DOHH2 (cell line): Measurements from ENCODE around the gene PPM1H.

Experiments
- H3F3A ChIP-seq: fragments of 200-600 bp; sonication (generic), shearing (Covaris generic); 2 replicates; pipeline ENCODE4 v1.6.0; 2016; ENCODE audit warnings: antibody characterized with exemption, mild to moderate bottlenecking; ENCODE audit not compliant: control insufficient read depth, insufficient read depth
- H3K27ac ChIP-seq: fragments of 200-600 bp; sonication (generic); 2 replicates; pipeline ENCODE4 v1.5.1; 2014; ENCODE audit warnings: low read depth, mild to moderate bottlenecking, low read length, moderate library complexity
- H3K27me3 ChIP-seq: fragments of 200-600 bp; sonication (generic); 2 replicates; pipeline ENCODE4 v1.6.1; 2014; ENCODE audit warnings: mild to moderate bottlenecking, low read length, mixed read lengths; ENCODE audit not compliant: control insufficient read depth
- H3K36me3 ChIP-seq: fragments of 200-600 bp; sonication (generic); 2 replicates; pipeline ENCODE4 v1.6.1; 2014; ENCODE audit warnings: mild to moderate bottlenecking, low read length, moderate library complexity, mixed read lengths; ENCODE audit not compliant: control insufficient read depth
- H3K4me1 ChIP-seq: fragments of 200-600 bp; sonication (generic); 2 replicates; pipeline ENCODE4 v1.6.1; 2014; ENCODE audit warnings: mild to moderate bottlenecking, low read length, mixed read lengths; ENCODE audit not compliant: control insufficient read depth
- H3K4me2 ChIP-seq: fragments of 200-600 bp; sonication (generic); 2 replicates; pipeline ENCODE4 v1.6.0; 2014; ENCODE audit warnings: mild to moderate bottlenecking, low read length, moderate library complexity
- H3K4me3 ChIP-seq: fragments of 200-600 bp; sonication (generic); 2 replicates; pipeline ENCODE4 v1.5.1; 2014; ENCODE audit warnings: mild to moderate bottlenecking, low read length, mixed read lengths
- H3K79me2 ChIP-seq: fragments of 200-600 bp; sonication (generic); 2 replicates; pipeline ENCODE4 v1.6.1; 2014; ENCODE audit warnings: mild to moderate bottlenecking, low read length, mixed read lengths; ENCODE audit not compliant: control insufficient read depth
- H3K9me2 ChIP-seq: fragments of 200-600 bp; sonication (generic); replicated peaks from 2 replicates; pipeline ENCODE4 v1.6.1; 2014; ENCODE audit warnings: mild to moderate bottlenecking, low read length, mixed read lengths; ENCODE audit not compliant: control insufficient read depth
- H3K9me3 ChIP-seq: fragments of 200-600 bp; sonication (generic); 2 replicates; pipeline ENCODE4 v1.6.1; 2014; ENCODE audit warnings: antibody characterized with exemption, low read length, mixed read lengths; ENCODE audit not compliant: control insufficient read depth, insufficient read depth
- H4K20me1 ChIP-seq: fragments of 200-600 bp; sonication (generic); 2 replicates; pipeline ENCODE4 v1.6.0; 2014; ENCODE audit warnings: low read depth, mild to moderate bottlenecking, antibody characterized with exemption, low read length, moderate library complexity; ENCODE audit not compliant: control insufficient read depth, insufficient read depth
- EZH2phosphoT487 ChIP-seq: fragments of 200-600 bp; sonication (generic); IDR thresholded peaks from 2 replicates; pipeline ENCODE4 v1.6.1; 2017; ENCODE audit warnings: borderline replicate concordance, mild to moderate bottlenecking, antibody characterized with exemption, low read length, moderate library complexity, mixed read lengths
- TF ChIP-seq, protein P1 (sequence below): fragments of 200-600 bp; sonication (generic); IDR thresholded peaks from one replicate; pipeline ENCODE4 v1.5.1; 2014; ENCODE audit warnings: antibody characterized with exemption, mild to moderate bottlenecking, low read depth, low read length; ENCODE audit not compliant: poor library complexity, severe bottlenecking

PPM1H gene

GRCh38 chr12:62679608-62680007, 255.3 kb downstream of the PPM1H start:
- H4K20me1 ChIP-seq, result no peaks in the 10 kb centered on the region
- H3K4me2 ChIP-seq, result no peak overlapping the region
- H3K79me2 ChIP-seq, result no peaks in the 10 kb centered on the region
- no peaks in the 10 kb centered on the region for H3F3A ChIP-seq
- H3K9me3 ChIP-seq, result peaks cover 15% of the 10 kb centered on the region; the same call in 1 of the 2 replicates
- no peaks in the 10 kb centered on the region for H3K9me2 ChIP-seq
- H3K36me3 ChIP-seq, result no peaks in the 10 kb centered on the region
- no peak overlapping the region for H3K27ac ChIP-seq
- H3K27me3 ChIP-seq, result no peaks in the 10 kb centered on the region
- no peak overlapping the region for H3K4me3 ChIP-seq
- TF ChIP-seq EZH2phosphoT487, result no peak
- TF ChIP-seq, protein P1, sequence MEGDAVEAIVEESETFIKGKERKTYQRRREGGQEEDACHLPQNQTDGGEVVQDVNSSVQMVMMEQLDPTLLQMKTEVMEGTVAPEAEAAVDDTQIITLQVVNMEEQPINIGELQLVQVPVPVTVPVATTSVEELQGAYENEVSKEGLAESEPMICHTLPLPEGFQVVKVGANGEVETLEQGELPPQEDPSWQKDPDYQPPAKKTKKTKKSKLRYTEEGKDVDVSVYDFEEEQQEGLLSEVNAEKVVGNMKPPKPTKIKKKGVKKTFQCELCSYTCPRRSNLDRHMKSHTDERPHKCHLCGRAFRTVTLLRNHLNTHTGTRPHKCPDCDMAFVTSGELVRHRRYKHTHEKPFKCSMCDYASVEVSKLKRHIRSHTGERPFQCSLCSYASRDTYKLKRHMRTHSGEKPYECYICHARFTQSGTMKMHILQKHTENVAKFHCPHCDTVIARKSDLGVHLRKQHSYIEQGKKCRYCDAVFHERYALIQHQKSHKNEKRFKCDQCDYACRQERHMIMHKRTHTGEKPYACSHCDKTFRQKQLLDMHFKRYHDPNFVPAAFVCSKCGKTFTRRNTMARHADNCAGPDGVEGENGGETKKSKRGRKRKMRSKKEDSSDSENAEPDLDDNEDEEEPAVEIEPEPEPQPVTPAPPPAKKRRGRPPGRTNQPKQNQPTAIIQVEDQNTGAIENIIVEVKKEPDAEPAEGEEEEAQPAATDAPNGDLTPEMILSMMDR, result no peak
- no peaks in the 10 kb centered on the region for H3K4me1 ChIP-seq

DNA sequence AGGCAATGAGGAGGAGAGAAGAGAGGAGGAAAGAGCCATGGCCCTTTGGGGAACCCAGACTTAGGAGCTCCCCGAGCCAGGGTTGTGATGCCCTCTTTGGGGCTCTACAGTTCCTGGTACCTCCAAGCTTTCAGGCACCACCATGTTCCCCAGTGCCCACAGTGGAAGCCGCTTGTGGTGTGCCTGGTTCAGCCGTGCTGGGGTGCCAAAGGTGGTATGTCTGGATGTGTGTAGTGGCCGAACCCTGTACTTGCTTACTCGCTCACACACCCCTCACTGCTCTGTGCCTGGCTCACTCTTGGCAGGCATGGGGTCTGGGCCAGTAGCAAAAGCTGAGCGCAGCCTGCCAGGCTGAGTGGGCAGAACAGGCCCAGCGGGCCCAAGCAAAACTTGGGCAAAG, 257.6 kb downstream of the PPM1H start:
- Histone ChIP-seq H3K9me2 (no peaks in the 10 kb centered on the region), H3K27me3 (no peaks in the 10 kb centered on the region), H3K4me1 (no peaks in the 10 kb centered on the region), H4K20me1 (no peaks in the 10 kb centered on the region), H3K9me3 (peaks cover 15% of the 10 kb centered on the region; the same call in 1 of the 2 replicates), H3K27ac (no peak overlapping the region), H3K36me3 (no peaks in the 10 kb centered on the region), H3K4me3 (no peak overlapping the region), H3K4me2 (no peak overlapping the region), H3F3A (no peaks in the 10 kb centered on the region), H3K79me2 (no peaks in the 10 kb centered on the region)
- TF ChIP-seq EZH2phosphoT487, result no peak
- TF ChIP-seq, protein P1, result no peak

- Histone ChIP-seq H3F3A (no peaks in the 10 kb centered on the region), H3K27ac (no peak overlapping the region), H3K4me3 (no peak overlapping the region), H3K36me3 (no peaks in the 10 kb centered on the region), H3K79me2 (no peaks in the 10 kb centered on the region), H3K9me2 (no peaks in the 10 kb centered on the region), H3K9me3 (peaks cover 15% of the 10 kb centered on the region; the same call in 1 of the 2 replicates), H3K4me1 (no peaks in the 10 kb centered on the region), H4K20me1 (no peaks in the 10 kb centered on the region), H3K27me3 (no peaks in the 10 kb centered on the region), H3K4me2 (no peak overlapping the region)
- TF ChIP-seq, protein P1, result no peak
- no peak for TF ChIP-seq EZH2phosphoT487
These were observed 258.2 kb downstream of the PPM1H start for GRCh38 chr12:62676521-62677307.
